Central memory CD8-positive, alpha-beta T cell (primary cell): Measurements from ENCODE around the gene WDR31.

Experiments used
- ATAC-seq: fragments of 150-1000 bp; cut with Tn5 transposase; replicated peaks from 2 replicates; pipeline ENCODE4 v1.10.0; 2022; ENCODE audit warnings: mild to moderate bottlenecking, moderate FRiP score, moderate number of reproducible peaks; ENCODE audit not compliant: poor library complexity, severe bottlenecking; ENCODE audit errors: extremely low read depth
- DNase-seq, 2 donors: peaks; one replicate each; pipeline ENCODE4 v3.0.0; 2021; ENCODE audit warnings: low spot score in 2 of 2
- H3K27ac Mint-ChIP-seq: one replicate; pipeline ENCODE4 v1.8.0; 2022; ENCODE audit warnings: low read depth, mild to moderate bottlenecking, moderate library complexity, mixed read lengths
- H3K27me3 Mint-ChIP-seq: one replicate; pipeline ENCODE4 v1.8.0; 2022; ENCODE audit warnings: mixed read lengths
- H3K36me3 Mint-ChIP-seq: one replicate; pipeline ENCODE4 v1.8.0; 2022; ENCODE audit warnings: mild to moderate bottlenecking, moderate library complexity, mixed read lengths; ENCODE audit not compliant: insufficient read depth
- H3K4me1 Mint-ChIP-seq: one replicate; pipeline ENCODE4 v1.8.0; 2022; ENCODE audit warnings: mixed read lengths
- H3K4me3 Mint-ChIP-seq: one replicate; pipeline ENCODE4 v1.8.0; 2022; ENCODE audit warnings: mild to moderate bottlenecking, moderate library complexity, mixed read lengths
- H3K9me3 Mint-ChIP-seq: one replicate; pipeline ENCODE4 v1.8.0; 2022; ENCODE audit warnings: mixed read lengths

Gene WDR31

GRCh38 chr9:113315231-113315630 lies 24.8 kb downstream of the WDR31 start:
- no peaks in the 10 kb centered on the region for H3K36me3 Mint-ChIP-seq
- H3K27ac Mint-ChIP-seq, result no peak overlapping the region
- H3K4me1 Mint-ChIP-seq, result no peaks in the 10 kb centered on the region
- DNase-seq, result no peak
- H3K9me3 Mint-ChIP-seq, result no peaks in the 10 kb centered on the region
- no peak for ATAC-seq
- no peak overlapping the region for H3K4me3 Mint-ChIP-seq
- H3K27me3 Mint-ChIP-seq, result peaks cover 19% of the 10 kb centered on the region

GRCh38 chr9:113313261-113313660 lies 26.8 kb downstream of the WDR31 start:
- ATAC-seq (no peak), DNase-seq (no peak)
- no peak overlapping the region for H3K27ac Mint-ChIP-seq
- H3K9me3 Mint-ChIP-seq, result no peaks in the 10 kb centered on the region
- no peak overlapping the region for H3K4me3 Mint-ChIP-seq
- H3K4me1 Mint-ChIP-seq, result no peaks in the 10 kb centered on the region
- H3K27me3 Mint-ChIP-seq, result peaks cover 19% of the 10 kb centered on the region
- no peaks in the 10 kb centered on the region for H3K36me3 Mint-ChIP-seq

GRCh38 chr9:113311961-113312360 lies 28.1 kb downstream of the WDR31 start:
- Mint-ChIP-seq H3K4me3 (no peak overlapping the region), H3K4me1 (no peaks in the 10 kb centered on the region), H3K27me3 (peaks cover 19% of the 10 kb centered on the region), H3K27ac (no peak overlapping the region), H3K36me3 (no peaks in the 10 kb centered on the region), H3K9me3 (no peaks in the 10 kb centered on the region)
- ATAC-seq (no peak), DNase-seq (no peak)

- Mint-ChIP-seq H3K4me3 (no peak overlapping the region), H3K4me1 (no peaks in the 10 kb centered on the region), H3K9me3 (no peaks in the 10 kb centered on the region), H3K27me3 (peaks cover 9% of the 10 kb centered on the region), H3K27ac (no peak overlapping the region), H3K36me3 (no peaks in the 10 kb centered on the region)
- DNase-seq (no peak), ATAC-seq (no peak)
Observed at GRCh38 chr9:113310538-113310937, 29.5 kb downstream of the WDR31 start.

GRCh38 chr9:113309204-113309813 lies 30.8 kb downstream of the WDR31 start:
- H3K27ac Mint-ChIP-seq, result no peak overlapping the region
- no peak for ATAC-seq
- no peaks in the 10 kb centered on the region for H3K36me3 Mint-ChIP-seq
- H3K4me1 Mint-ChIP-seq, result no peaks in the 10 kb centered on the region
- H3K27me3 Mint-ChIP-seq, result no peaks in the 10 kb centered on the region
- H3K9me3 Mint-ChIP-seq, result no peaks in the 10 kb centered on the region
- no peak for DNase-seq
- H3K4me3 Mint-ChIP-seq, result no peak overlapping the region

GRCh38 chr9:113307396-113307975 lies 32.6 kb downstream of the WDR31 start:
- H3K27me3 Mint-ChIP-seq, result peaks cover 11% of the 10 kb centered on the region
- ATAC-seq (no peak), DNase-seq (no peak)
- no peak overlapping the region for H3K4me3 Mint-ChIP-seq
- no peaks in the 10 kb centered on the region for H3K4me1 Mint-ChIP-seq
- no peaks in the 10 kb centered on the region for H3K9me3 Mint-ChIP-seq
- H3K36me3 Mint-ChIP-seq, result no peaks in the 10 kb centered on the region
- H3K27ac Mint-ChIP-seq, result no peak overlapping the region

- H3K4me1 Mint-ChIP-seq, result no peaks in the 10 kb centered on the region
- H3K4me3 Mint-ChIP-seq, result no peak overlapping the region
- DNase-seq, result no peak
- no peaks in the 10 kb centered on the region for H3K36me3 Mint-ChIP-seq
- H3K27me3 Mint-ChIP-seq, result peaks cover 20% of the 10 kb centered on the region
- no peak for ATAC-seq
- H3K9me3 Mint-ChIP-seq, result no peaks in the 10 kb centered on the region
- H3K27ac Mint-ChIP-seq, result no peak overlapping the region
Observed at GRCh38 chr9:113306566-113306965, 33.5 kb downstream of the WDR31 start.

GRCh38 chr9:113302792-113303418 lies 37.2 kb downstream of the WDR31 start, which contains the start of gene RNF183:
Gene RNF183, minus strand, starts transcription at chr9:113303376. Its CDS starts 5,192 bp downstream, at chr9:113298184.
- Mint-ChIP-seq H3K4me3 (no peak within 1 kb of the TSS), H3K4me1 (no peaks in the 10 kb centered on the region), H3K27me3 (peaks cover 36% of the 10 kb centered on the region), H3K9me3 (no peaks in the 10 kb centered on the region), H3K27ac (no peak within 1 kb of the TSS), H3K36me3 (no peaks in the 10 kb centered on the region)
- DNase-seq, result no peak
- no peak for ATAC-seq

GRCh38 chr9:113301548-113301947 lies 38.5 kb downstream of the WDR31 start:
- Mint-ChIP-seq H3K27me3 (peaks cover 36% of the 10 kb centered on the region), H3K9me3 (no peaks in the 10 kb centered on the region), H3K4me1 (no peaks in the 10 kb centered on the region), H3K4me3 (no peak overlapping the region), H3K36me3 (no peaks in the 10 kb centered on the region), H3K27ac (no peak overlapping the region)
- ATAC-seq, result no peak
- no peak for DNase-seq

- Mint-ChIP-seq H3K27me3 (peaks cover 36% of the 10 kb centered on the region), H3K36me3 (no peaks in the 10 kb centered on the region), H3K9me3 (no peaks in the 10 kb centered on the region), H3K4me3 (no peak overlapping the region), H3K4me1 (no peaks in the 10 kb centered on the region), H3K27ac (no peak overlapping the region)
- ATAC-seq (no peak), DNase-seq (no peak)
Observed at GRCh38 chr9:113299800-113300292, 40.2 kb downstream of the WDR31 start.

GRCh38 chr9:113298924-113299770 lies 40.9 kb downstream of the WDR31 start:
- no peak for DNase-seq
- H3K36me3 Mint-ChIP-seq, result no peaks in the 10 kb centered on the region
- H3K27me3 Mint-ChIP-seq, result peaks cover 36% of the 10 kb centered on the region
- H3K4me3 Mint-ChIP-seq, result no peak overlapping the region
- H3K27ac Mint-ChIP-seq, result peak overlapping the region; percentile 55
- no peaks in the 10 kb centered on the region for H3K4me1 Mint-ChIP-seq
- no peak for ATAC-seq
- H3K9me3 Mint-ChIP-seq, result no peaks in the 10 kb centered on the region

- Mint-ChIP-seq H3K36me3 (peaks cover 2% of the 10 kb centered on the region), H3K9me3 (no peaks in the 10 kb centered on the region), H3K4me1 (no peaks in the 10 kb centered on the region), H3K4me3 (no peak overlapping the region), H3K27ac (peak overlapping the region; percentile 55), H3K27me3 (peaks cover 33% of the 10 kb centered on the region)
- ATAC-seq (no peak), DNase-seq (no peak)
Observed at GRCh38 chr9:113298311-113298710, 41.8 kb downstream of the WDR31 start.
